ENCODE results near the gene VAMP3.
A peak's percentile ranks its signal among the peaks of the same experiment; 100 is the strongest.

Gene VAMP3, protein sequence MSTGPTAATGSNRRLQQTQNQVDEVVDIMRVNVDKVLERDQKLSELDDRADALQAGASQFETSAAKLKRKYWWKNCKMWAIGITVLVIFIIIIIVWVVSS

DNA sequence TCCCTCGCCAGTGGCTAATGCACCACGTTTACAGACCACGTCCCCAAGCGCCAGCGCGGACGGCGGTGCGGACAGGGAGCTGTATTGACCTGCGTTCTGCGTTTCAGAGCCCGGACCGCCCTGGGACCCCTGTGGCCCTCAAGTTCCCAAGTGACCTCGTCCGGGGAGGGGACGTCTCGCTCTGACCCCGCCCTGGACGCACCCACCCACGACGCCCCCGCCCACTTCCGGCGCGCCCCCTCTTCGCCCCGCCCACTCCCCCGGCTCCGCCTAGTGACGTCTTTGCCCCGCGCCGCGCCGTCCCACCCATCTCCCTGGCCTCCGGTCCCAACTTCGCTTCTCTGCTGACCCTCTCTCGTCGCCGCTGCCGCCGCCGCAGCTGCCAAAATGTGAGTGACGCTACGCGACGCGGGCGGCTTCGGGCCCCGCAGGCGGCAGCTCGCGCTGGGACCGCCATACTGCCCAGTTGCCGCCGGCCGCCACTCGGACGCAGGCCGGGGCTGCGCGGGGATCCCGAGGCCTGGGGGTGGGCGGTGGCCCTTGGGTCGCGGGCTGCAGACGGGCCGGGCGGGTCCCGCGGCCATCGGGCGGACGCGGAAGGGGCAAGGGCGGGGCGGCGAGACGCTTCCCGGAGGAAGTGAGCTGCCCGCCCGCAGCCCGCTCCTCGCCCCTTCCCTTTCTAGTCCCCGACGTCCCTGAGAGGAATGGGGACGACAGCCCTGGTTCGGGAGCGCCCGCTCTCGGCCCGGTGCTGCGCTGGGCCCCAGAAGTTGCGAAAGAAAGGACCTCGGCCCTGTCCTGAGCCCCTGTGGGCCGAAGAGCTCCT lies at the start of gene VAMP3:
Gene VAMP3 (plus strand): TSS at position 300 of the 826 bp plus-strand sequence. CDS start 88 bp downstream, at position 388.
- H3K36me3 Mint-ChIP-seq (ENCODE audit: low read depth) = peaks cover 16% of the 10 kb centered on the region
- ATAC-seq (peak; percentile 90), DNase-seq (peak; percentile 91)
- peaks cover 12% of the 10 kb centered on the region for H3K27me3 Mint-ChIP-seq
- peaks cover 32% of the 10 kb centered on the region for H3K4me1 Mint-ChIP-seq
- peak within 1 kb of the TSS; percentile 87 for H3K4me3 Mint-ChIP-seq
- H3K9me3 Mint-ChIP-seq = no peaks in the 10 kb centered on the region
- peak within 1 kb of the TSS; percentile 75 for H3K27ac Mint-ChIP-seq

DNA sequence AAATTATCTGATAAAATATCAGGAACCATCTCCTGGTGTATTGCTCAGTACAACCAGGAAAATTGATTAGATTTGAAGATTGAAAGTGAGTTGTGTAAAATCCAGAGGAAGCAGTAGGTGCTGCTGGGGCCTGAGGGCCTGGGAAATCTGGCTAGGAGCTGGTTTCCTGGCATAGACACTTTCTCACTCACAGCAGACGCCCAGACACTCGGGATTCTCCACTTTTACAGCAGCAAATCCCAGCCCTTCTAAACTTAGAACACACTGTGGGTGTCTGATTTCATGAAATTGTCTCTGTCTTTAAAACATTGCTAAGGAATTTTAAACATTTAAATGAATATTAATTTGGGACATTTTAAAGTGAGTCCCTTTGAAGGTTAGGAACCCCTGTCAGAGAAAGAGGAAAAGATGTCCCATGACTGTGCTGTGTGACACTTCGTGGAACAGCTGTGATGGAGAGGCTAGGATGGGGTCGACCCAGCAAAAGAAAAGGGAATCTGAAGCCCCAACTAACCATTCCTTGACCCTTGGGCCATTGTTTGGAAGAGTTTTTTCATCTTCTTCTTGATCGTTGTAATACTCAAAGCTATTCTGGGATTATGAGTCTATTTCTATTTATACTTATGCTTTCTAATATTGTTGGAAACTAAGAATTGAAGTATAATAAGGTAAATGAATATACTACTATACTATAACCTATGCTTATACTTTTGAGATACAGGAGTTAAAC lies 49.0 kb upstream of the VAMP3 start:
- Mint-ChIP-seq H3K36me3 (ENCODE audit: low read depth) (no peaks in the 10 kb centered on the region), H3K27me3 (peaks cover 5% of the 10 kb centered on the region), H3K4me1 (peaks cover 4% of the 10 kb centered on the region), H3K27ac (no peak overlapping the region), H3K9me3 (no peaks in the 10 kb centered on the region), H3K4me3 (no peak overlapping the region)
- no peak for ATAC-seq
- DNase-seq = no peak

DNA sequence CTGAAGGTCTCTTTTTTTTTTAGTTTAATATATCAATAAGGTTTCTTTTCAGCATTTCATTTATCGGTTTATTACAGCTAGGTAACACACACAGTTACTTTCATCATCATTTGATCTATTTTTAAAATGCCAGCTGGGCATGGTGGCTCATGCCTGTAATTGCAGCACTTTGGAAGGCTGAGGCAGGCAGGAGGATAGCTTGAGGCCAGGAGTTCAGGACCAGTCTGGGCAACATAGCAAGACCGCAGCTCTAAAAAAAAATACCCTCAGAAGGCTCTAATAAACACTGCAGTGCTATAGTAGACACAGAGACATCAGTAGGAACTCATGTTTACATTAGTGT lies 48.5 kb upstream of the VAMP3 start:
- Mint-ChIP-seq H3K4me3 (no peak overlapping the region), H3K27me3 (peaks cover 5% of the 10 kb centered on the region), H3K9me3 (no peaks in the 10 kb centered on the region), H3K36me3 (ENCODE audit: low read depth) (no peaks in the 10 kb centered on the region), H3K27ac (no peak overlapping the region), H3K4me1 (peaks cover 4% of the 10 kb centered on the region)
- no peak for DNase-seq
- no peak for ATAC-seq

DNA sequence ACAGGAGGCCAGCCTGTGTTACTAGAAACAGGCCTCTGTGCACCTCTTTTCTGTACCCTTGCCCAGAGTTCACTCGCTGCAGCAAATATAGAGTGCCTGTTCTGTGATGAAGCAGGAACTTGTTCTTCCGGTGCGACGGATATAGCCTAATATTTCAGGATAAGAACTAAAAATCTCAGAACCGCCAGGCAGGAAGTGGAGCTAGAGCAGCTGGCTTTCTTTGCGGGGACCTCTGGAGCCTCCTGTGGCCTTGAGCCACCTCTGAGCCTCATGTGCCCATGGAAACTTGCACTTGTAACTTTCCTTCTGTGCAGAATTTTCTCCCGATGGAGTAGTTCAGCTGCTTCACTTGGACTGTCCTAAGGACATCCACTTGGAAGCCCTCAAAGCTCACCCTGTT lies 44.5 kb upstream of the VAMP3 start:
- Mint-ChIP-seq H3K27ac (no peak overlapping the region), H3K4me1 (peaks cover 4% of the 10 kb centered on the region), H3K9me3 (no peaks in the 10 kb centered on the region), H3K27me3 (peaks cover 15% of the 10 kb centered on the region), H3K4me3 (no peak overlapping the region), H3K36me3 (ENCODE audit: low read depth) (no peaks in the 10 kb centered on the region)
- no peak for DNase-seq
- ATAC-seq = no peak

DNA sequence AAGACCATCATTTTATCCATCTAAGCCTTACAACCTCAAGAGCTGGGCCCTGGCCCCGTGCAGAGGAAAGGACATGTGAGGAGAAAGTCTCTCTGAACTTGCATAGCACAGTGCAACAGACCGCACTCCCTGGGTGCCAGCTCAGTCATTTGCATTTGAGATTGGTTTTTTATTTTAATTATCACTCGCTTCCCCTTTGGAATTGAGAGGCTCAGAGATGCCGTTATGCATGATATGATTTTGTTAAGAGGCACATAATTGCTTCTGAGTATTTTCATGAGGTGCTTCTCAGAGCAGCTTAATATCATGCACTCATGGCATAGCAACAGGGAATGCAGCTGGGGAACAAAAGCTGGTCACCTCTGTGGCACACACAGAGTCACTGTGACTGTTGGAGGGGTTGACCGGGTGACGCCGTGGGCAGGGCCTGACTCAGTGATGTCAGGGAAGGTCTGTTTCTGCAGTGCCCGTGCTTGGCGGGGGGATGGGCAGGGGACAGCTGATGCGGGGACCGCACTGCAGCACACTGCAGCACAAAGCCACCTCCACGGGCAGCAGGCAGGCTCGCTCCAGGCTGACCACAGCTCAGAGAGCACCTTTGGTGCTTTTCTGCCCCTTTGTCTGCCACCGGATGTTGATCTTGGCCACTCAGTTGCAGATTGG lies 43.2 kb upstream of the VAMP3 start:
- no peaks in the 10 kb centered on the region for H3K36me3 Mint-ChIP-seq (ENCODE audit: low read depth)
- no peak for ATAC-seq
- peaks cover 12% of the 10 kb centered on the region for H3K27me3 Mint-ChIP-seq
- no peak overlapping the region for H3K27ac Mint-ChIP-seq
- no peaks in the 10 kb centered on the region for H3K9me3 Mint-ChIP-seq
- no peak for DNase-seq
- H3K4me3 Mint-ChIP-seq = no peak overlapping the region
- peaks cover 4% of the 10 kb centered on the region for H3K4me1 Mint-ChIP-seq

DNA sequence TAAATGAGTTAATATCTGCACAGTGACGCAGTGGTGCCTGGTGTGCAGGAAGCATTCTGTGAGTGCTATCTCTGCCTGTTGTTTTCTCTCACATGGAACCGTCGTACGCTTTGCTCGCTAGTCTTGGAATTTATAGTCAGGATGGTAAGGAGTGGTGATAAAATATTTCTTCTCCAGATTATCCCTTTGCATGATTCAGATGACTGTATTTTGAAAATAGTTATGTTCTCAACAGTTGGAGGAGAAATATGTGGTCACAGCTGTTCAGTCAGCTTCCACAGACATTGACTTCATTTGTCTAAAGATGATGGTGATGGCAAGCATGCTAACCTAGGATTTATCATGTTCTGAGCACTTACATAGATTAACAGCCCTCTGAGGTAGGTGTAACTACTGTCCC lies 41.3 kb upstream of the VAMP3 start:
- Mint-ChIP-seq H3K4me3 (no peak overlapping the region), H3K27ac (no peak overlapping the region), H3K4me1 (peaks cover 4% of the 10 kb centered on the region), H3K27me3 (peaks cover 12% of the 10 kb centered on the region), H3K36me3 (ENCODE audit: low read depth) (no peaks in the 10 kb centered on the region), H3K9me3 (no peaks in the 10 kb centered on the region)
- DNase-seq = no peak
- ATAC-seq = no peak

DNA sequence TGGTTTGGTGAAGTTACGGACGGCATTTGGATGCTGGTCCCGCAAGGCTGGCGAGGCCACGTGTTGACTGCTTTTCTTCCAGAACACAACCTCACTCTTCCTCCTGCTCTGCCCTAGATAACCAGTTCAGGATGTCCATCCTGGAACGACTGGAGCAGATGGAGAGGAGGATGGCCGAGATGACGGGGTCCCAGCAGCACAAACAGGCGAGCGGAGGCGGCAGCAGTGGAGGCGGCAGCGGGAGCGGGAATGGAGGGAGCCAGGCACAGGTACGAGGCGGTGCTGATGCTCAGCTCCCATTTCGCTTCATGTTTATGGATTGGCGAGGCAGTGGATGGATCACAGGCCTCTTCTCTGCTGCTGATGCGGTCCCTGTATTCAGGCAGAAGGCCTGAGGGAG lies 38.8 kb upstream of the VAMP3 start:
- H3K27ac Mint-ChIP-seq = no peak overlapping the region
- ATAC-seq = no peak
- no peaks in the 10 kb centered on the region for H3K4me1 Mint-ChIP-seq
- no peaks in the 10 kb centered on the region for H3K9me3 Mint-ChIP-seq
- H3K36me3 Mint-ChIP-seq (ENCODE audit: low read depth) = no peaks in the 10 kb centered on the region
- H3K4me3 Mint-ChIP-seq = no peak overlapping the region
- H3K27me3 Mint-ChIP-seq = peaks cover 12% of the 10 kb centered on the region
- no peak for DNase-seq

DNA sequence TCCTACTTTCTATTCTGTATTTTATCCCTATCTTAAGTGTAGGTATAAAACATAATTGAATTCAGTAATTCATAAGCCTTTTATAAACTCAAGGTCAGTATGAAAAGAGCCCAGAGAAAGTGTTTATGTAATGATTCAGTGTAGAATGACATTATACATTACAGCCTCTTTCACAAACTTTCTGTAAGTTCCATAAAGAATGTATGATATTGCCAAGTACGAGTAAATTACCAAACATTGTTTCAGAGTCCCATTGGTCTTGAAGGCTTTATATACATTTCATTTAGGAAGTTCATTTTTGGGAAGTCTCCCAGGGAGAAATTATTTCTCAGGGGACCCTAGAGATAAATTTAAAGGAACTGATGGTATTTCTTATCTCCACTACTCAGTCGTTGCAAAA lies 37.8 kb upstream of the VAMP3 start:
- Mint-ChIP-seq H3K4me1 (no peaks in the 10 kb centered on the region), H3K9me3 (no peaks in the 10 kb centered on the region), H3K36me3 (ENCODE audit: low read depth) (no peaks in the 10 kb centered on the region), H3K27ac (no peak overlapping the region), H3K4me3 (no peak overlapping the region), H3K27me3 (peaks cover 12% of the 10 kb centered on the region)
- ATAC-seq (no peak), DNase-seq (no peak)

DNA sequence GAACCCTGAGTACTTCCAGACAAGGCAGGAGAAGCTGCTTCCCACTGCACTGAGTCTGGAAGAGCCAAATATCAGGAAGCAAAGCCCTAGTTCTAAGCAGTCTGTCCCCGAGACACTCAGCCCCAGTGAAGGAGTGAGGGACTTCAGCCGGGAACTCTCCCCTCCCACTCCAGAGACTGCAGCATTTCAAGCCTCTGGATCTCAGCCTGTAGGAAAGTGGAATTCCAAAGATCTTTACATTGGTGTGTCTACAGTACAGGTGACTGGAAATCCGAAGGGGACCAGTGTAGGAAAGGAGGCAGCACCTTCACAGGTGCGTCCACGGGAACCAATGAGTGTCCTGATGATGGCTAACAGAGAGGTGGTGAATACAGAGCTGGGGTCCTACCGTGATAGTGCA lies 33.1 kb upstream of the VAMP3 start:
- Mint-ChIP-seq H3K4me3 (no peak overlapping the region), H3K36me3 (ENCODE audit: low read depth) (peaks cover 2% of the 10 kb centered on the region), H3K4me1 (no peaks in the 10 kb centered on the region), H3K27ac (no peak overlapping the region), H3K27me3 (no peaks in the 10 kb centered on the region), H3K9me3 (no peaks in the 10 kb centered on the region)
- ATAC-seq (no peak), DNase-seq (no peak)

DNA sequence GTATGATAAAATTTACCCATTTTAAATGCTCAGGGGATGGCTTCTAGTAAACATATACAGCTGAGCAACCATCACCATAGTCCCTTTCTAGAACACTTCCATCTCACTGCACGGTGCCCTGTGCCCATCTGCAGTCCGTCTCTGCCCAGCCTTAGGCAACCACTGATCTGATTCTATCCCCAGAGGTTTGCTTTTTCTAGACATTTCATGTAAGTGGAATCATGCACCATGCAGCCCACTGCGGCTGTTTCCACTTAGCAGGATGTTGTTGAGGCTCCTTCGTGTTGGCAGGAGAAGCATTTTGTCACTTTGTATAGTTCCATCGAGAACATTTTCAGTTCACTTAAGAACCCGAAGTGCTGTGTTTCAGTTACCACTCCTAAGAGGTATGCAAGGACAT lies 27.8 kb upstream of the VAMP3 start:
- Mint-ChIP-seq H3K4me3 (no peak overlapping the region), H3K27me3 (no peaks in the 10 kb centered on the region), H3K36me3 (ENCODE audit: low read depth) (peaks cover 2% of the 10 kb centered on the region), H3K4me1 (no peaks in the 10 kb centered on the region), H3K27ac (no peak overlapping the region), H3K9me3 (no peaks in the 10 kb centered on the region)
- DNase-seq = no peak
- no peak for ATAC-seq

DNA sequence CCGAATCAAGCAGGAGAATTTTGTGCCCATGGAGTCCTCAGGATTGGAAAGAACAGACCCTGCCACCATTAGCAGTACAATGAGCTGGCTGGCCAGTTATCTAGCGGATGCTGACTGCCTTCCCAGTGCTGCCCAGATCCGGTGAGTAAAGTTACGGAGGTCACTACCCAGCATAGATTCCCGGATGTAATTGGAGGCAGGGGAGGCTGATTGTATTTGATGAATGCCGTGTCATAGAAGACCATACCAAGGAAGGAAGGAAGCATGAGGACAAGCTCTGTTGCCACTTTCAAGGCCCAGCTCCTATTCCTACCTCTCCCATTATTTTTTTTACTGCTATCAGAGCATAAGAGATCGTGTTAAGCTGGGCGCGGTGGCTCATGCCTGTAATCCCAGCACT lies 26.2 kb upstream of the VAMP3 start:
- Mint-ChIP-seq H3K27ac (no peak overlapping the region), H3K36me3 (ENCODE audit: low read depth) (no peaks in the 10 kb centered on the region), H3K4me1 (no peaks in the 10 kb centered on the region), H3K4me3 (no peak overlapping the region), H3K9me3 (no peaks in the 10 kb centered on the region), H3K27me3 (no peaks in the 10 kb centered on the region)
- ATAC-seq (no peak), DNase-seq (no peak)

DNA sequence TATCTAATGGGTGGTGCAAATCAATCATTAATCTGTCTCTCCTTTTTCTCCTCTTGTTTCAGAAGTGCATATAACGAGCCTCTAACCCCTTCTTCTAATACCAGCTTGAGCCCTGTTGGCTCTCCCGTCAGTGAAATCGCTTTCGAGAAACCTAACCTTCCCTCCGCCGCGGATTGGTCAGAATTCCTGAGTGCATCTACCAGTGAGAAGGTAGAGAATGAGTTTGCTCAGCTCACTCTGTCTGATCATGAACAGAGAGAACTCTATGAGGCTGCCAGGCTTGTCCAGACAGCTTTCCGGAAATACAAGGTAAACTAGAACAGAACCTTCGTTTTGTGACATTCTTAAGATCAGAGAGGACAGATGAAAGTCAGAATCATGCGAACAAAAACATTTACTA lies 25.3 kb upstream of the VAMP3 start:
- no peaks in the 10 kb centered on the region for H3K36me3 Mint-ChIP-seq (ENCODE audit: low read depth)
- DNase-seq = no peak
- H3K4me3 Mint-ChIP-seq = no peak overlapping the region
- H3K4me1 Mint-ChIP-seq = no peaks in the 10 kb centered on the region
- no peaks in the 10 kb centered on the region for H3K9me3 Mint-ChIP-seq
- ATAC-seq = no peak
- no peak overlapping the region for H3K27ac Mint-ChIP-seq
- no peaks in the 10 kb centered on the region for H3K27me3 Mint-ChIP-seq

DNA sequence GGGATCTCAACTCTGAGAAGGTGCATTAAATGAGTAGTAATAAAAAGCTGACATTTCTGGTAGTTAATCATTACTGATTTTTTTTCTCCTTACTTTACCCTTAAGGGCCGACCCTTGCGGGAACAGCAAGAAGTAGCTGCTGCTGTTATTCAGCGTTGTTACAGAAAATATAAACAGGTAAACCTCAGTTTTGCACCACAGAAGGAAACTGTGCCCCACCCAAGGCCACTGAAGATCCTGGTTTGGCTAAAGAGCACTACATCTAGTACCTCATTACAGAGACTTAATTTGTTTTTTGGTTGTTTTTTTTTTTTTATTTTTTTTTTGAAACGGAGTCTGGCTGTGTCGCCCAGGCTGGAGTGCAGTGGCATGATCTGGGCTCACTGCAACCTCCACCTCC lies 23.5 kb upstream of the VAMP3 start:
- H3K4me3 Mint-ChIP-seq = no peak overlapping the region
- no peak overlapping the region for H3K27ac Mint-ChIP-seq
- no peaks in the 10 kb centered on the region for H3K9me3 Mint-ChIP-seq
- no peaks in the 10 kb centered on the region for H3K27me3 Mint-ChIP-seq
- no peak for ATAC-seq
- peaks cover under 1% of the 10 kb centered on the region for H3K4me1 Mint-ChIP-seq
- no peak for DNase-seq
- no peaks in the 10 kb centered on the region for H3K36me3 Mint-ChIP-seq (ENCODE audit: low read depth)

DNA sequence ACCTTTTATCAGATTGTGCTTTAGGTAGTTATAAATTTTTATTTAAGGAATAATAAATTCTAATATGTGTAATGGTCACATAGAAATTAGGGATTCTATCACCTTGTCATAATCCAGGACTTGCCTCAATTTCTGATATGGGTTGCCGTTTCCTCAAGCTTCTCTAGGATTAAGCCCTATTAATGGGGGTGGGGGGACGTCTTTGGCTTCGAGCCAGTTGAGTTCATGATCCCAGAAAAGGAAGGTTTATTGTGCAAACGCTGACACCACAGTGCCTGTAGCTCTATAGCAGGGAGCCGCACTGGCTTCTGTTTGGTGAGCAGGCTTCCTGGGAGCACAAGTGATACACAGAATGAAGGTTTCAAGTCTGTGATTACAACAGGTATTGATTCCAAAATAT lies 22.0 kb upstream of the VAMP3 start:
- no peaks in the 10 kb centered on the region for H3K9me3 Mint-ChIP-seq
- H3K4me1 Mint-ChIP-seq = peaks cover 15% of the 10 kb centered on the region
- no peaks in the 10 kb centered on the region for H3K36me3 Mint-ChIP-seq (ENCODE audit: low read depth)
- H3K4me3 Mint-ChIP-seq = no peak overlapping the region
- no peak overlapping the region for H3K27ac Mint-ChIP-seq
- DNase-seq (no peak), ATAC-seq (no peak)
- H3K27me3 Mint-ChIP-seq = peaks cover 5% of the 10 kb centered on the region

DNA sequence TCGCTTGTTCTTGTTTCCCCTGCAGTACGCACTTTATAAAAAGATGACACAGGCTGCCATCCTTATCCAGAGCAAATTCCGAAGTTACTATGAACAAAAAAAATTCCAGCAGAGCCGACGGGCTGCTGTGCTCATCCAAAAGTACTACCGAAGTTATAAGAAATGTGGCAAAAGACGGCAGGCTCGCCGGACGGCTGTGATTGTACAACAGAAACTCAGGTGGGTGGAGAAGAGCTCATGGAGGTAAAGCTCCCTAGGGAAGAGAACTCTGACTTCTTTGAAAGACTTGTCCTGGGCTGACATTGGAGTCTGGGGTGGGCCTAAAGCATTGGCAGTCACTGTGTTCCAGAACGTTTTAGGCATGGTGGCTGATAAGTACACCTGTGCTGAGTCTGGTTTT lies 19.9 kb upstream of the VAMP3 start:
- no peak for ATAC-seq
- Mint-ChIP-seq H3K27me3 (peaks cover 6% of the 10 kb centered on the region), H3K36me3 (ENCODE audit: low read depth) (no peaks in the 10 kb centered on the region), H3K9me3 (no peaks in the 10 kb centered on the region), H3K27ac (no peak overlapping the region), H3K4me3 (no peak overlapping the region), H3K4me1 (peaks cover 18% of the 10 kb centered on the region)
- DNase-seq = no peak
